Measurements from ENCODE around the gene CHST3.

The CHST3 gene

DNA sequence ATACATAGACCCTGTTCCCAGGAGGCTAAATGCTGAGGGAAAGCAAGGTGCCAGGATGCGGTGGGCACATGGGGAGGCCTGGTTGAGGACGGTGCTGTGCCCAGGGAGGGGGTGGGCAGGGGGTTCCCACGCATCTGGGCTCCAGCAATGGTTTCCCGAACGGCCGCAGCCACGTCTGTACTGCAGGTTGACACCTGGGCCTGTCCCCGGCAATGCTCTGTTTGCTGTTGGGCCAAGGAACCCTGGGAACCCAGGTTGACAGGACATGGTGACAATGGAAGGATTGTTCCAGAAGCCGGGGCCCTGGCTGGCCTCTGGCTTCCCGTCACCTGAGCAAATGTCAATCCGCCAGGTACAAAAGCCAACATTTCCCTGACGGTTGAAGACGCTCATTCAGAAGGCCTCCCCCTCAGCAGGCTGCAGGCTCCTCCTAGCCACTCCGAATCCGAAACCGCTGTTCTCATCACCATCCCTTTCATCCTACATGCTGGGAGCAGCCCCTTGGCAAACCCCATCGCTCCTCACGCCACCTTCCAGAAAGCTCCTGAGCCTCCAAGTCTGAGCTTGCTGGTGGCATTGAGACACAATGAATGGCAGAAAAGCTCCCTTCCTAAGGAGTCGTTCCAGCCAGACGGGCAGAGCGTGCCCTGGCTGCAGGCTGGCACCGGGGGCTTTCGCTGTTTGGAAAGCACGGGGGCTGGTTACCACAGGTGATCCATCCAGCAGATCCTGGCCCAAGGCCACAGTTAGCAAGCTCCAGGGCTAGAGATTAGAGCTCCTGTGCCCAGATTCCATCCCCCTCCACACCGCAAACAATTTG lies 92.9 kb downstream of the CHST3 start:
- DNase-seq (ENCODE audit: low read depth): no peak

GRCh38 chr10:72058347-72058898 lies 94.2 kb downstream of the CHST3 start:
- no peak for DNase-seq (ENCODE audit: low read depth)

DNA sequence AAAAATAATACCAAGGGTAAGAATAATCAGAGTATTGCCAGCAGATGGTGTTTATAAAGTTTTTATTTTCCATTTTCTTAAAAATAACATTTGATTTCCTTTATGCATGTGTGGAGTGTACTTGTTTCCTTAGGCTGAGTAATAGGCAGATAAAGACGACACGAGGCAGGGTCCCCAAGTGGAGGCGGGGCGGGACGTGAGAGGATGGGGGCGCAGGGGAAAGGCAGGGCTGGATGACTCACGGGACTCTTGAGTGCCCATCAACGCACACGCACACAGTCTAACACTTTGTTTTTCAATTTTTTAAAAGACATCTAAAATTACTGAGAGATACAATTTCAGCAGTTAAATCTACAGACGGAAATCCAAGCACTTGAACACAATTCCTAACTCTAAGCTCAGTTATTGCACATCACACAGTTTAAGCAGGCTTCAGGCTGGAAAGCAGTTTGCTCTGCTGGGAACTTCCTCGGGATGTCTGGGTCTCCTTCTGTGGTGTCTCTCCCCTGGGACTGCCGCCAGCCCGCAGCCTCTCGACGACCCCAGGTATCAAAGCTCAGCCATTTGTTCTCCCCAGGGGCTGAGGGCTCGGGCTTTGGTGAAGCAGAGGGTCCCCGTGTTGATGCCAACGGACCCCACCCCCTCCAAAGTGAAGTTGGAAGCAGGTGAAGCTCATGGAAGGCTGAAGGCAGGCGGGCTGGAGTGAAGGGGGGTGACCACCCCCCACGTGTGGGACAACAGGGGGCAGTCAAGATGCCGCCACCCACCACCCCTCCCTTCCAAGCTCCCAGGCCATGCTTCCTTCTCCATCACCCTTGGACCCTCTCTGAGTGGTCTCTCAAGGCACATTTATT lies 95.0 kb downstream of the CHST3 start:
- peak; percentile 50 for DNase-seq (ENCODE audit: low read depth)

GRCh38 chr10:72059843-72060822 lies 95.9 kb downstream of the CHST3 start:
- no peak for DNase-seq (ENCODE audit: low read depth)

DNA sequence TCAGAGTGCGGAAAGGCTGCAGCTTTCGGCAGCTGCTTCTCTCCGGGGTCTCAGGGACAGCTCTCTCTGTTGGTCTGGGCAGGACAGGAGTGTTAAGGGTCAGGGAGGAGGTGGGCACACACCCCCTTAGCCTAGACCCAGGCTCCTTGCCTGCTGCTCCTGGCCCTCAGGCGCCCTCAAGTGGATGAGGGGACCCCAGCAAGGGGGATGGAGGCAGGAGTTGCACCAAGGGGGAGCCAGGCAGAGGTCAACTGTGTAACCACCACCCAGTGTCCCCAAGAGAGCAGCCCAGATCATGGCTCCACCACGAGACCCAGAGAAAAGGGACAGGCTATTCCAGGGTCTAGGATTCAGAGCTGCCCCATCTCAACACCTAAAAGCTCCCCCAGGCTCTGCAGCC lies 97.3 kb downstream of the CHST3 start:
- no peak for DNase-seq (ENCODE audit: low read depth)

GRCh38 chr10:72061930-72062329 lies 97.7 kb downstream of the CHST3 start:
- no peak for DNase-seq (ENCODE audit: low read depth)

DNA sequence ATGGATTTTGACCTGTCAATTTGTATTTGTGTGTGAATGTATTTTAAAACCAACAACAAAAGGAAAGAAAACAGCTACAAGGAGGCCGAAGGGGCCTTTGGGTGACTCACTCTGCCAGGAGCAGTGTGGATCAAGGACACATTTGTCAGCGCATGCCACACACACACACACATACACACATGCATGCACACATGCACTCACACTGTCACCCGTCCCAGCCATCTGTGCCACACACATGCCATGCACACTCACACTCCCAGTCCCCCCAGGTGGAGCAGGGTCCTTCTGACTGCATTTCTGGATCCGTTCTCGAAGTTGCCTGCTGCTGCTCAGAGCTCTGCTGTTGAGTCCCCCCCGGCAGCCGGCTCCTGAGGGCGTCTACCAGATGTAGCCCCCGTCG lies 98.2 kb downstream of the CHST3 start:
- DNase-seq (ENCODE audit: low read depth): no peak
